GM03348 (cell line): ENCODE data around the gene ILF3.
A peak's percentile ranks its signal among the peaks of the same experiment; 100 is the strongest.
"Not testable (repeated sequence)": the region's sequence is repeated elsewhere in the genome, so short reads cannot be mapped to it uniquely, and the experiment has no call there.

Experiments
- DNase-seq: peaks from one replicate; pipeline ENCODE4 v3.0.0; 2012; ENCODE audit warnings: low spot score

The ILF3 gene

DNA sequence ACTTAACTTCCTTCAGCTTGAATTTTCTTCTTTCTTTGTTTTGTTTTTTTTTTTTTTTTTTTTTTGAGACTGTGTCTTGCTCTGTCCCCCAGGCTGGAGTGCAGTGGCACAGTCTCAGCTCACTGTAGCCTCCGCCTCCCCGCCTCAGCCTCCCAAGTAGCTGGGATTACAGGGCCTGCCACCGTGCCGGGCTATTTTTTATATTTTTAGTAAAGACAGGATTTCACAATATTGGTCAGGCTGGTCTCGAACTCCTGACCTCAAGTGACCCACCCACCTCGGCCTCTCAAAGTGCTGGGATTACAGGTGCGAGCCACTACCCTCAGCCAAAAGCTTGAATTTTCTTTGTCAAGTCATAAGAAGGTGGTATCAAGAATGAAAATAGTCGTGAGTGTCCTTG lies 21.1 kb downstream of the ILF3 start:
- DNase-seq = not testable (repeated sequence)

- DNase-seq = no peak
Measured at GRCh38 chr19:10677751-10678150, 23.6 kb downstream of the ILF3 start.

GRCh38 chr19:10678813-10679212 lies 24.7 kb downstream of the ILF3 start:
- no peak for DNase-seq

DNA sequence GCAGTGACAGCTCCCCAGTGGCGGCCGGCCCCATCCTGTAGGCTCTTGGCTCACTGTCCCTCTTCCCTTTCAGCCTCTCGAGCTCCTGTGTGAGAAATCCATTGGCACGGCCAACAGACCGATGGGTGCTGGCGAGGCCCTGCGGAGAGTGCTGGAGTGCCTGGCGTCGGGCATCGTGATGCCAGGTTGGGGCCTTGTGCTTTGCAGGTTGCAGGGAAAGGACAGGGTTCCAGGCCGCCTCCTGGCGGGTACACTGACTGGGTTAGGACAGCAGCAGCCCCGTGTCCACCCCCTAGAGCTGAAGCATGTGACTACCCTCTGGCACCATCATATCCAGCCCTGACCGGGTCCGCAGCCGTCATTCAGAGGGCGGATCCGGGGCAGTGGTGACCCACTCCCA lies 25.6 kb downstream of the ILF3 start:
- DNase-seq = no peak

- DNase-seq = no peak
Measured at GRCh38 chr19:10680545-10681135, 26.5 kb downstream of the ILF3 start.

GRCh38 chr19:10681658-10682057 lies 27.5 kb downstream of the ILF3 start:
- DNase-seq = no peak

DNA sequence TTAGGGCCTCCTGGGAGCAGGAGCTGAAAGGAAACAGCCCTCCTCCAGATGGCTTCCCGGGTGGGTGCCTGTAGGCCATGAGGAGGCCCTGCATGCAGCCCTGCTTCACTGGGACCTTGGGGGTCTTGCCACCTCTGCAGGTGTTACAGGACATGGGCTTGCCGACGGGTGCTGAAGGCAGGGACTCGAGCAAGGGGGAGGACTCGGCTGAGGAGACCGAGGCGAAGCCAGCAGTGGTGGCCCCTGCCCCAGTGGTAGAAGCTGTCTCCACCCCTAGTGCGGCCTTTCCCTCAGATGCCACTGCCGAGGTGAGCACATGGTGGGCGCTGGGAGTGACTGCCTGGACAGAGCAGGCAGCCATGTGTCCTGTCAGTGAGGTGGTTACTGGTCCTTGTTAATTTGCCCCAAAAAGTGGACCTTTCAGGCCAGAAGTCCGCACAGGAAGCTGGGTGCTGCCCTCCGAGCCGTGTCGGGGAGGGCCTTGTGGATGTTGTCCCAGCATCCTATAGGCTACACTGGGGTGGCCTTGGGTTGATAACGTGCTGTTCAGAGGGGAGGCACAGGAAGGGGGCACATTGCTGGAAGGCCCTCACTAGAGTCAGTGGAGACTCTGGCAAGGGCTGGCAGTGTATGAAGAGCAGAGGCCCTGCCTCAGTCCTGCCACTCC lies 28.4 kb downstream of the ILF3 start:
- DNase-seq = no peak

DNA sequence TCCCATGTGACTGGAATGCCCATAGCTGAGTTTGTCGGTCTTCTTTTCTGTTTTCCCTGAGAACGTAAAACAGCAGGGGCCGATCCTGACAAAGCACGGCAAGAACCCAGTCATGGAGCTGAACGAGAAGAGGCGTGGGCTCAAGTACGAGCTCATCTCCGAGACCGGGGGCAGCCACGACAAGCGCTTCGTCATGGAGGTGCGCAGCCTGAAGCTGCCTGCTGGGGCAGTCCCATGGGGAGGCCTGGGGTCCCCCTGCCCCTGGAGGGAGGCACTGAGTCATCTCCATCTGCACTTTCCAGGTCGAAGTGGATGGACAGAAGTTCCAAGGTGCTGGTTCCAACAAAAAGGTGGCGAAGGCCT lies 28.9 kb downstream of the ILF3 start:
- DNase-seq = no peak

DNA sequence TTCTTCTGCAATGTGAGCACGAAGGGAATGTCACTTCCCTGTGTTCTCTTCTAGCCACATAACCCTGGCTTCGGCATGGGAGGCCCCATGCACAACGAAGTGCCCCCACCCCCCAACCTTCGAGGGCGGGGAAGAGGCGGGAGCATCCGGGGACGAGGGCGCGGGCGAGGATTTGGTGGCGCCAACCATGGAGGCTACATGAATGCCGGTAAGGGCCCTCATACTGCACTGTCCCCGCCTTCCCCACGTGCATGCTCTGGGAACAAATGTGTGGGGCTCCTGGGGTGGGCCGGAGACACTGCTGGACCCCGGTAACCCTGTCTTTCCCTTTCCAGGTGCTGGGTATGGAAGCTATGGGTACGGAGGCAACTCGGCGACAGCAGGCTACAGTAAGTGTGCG lies 29.4 kb downstream of the ILF3 start:
- DNase-seq = no peak

GRCh38 chr19:10685210-10685609 lies 31.1 kb downstream of the ILF3 start:
- no peak for DNase-seq

DNA sequence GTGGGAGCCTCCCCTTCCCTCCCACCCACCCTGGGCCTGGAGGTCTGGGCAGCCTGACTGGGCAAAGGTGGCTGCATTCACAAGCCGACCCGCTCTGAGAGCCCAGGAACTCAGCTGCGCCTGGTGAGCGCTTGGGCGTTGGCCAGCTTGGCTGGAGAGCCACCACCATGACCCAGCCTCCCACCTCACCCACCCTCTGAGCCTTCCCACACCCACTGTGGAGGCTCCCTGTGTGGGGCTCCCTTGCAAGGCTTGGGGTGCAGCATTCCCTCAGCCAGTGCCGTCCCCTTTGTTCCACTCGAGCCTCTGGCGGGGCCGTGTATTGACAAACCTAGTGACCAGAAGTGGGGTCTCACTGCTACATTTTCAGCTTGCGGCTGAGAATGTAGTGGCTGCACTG lies 32.0 kb downstream of the ILF3 start:
- DNase-seq = no peak

- no peak for DNase-seq
Measured at GRCh38 chr19:10686661-10687517, 32.7 kb downstream of the ILF3 start.

DNA sequence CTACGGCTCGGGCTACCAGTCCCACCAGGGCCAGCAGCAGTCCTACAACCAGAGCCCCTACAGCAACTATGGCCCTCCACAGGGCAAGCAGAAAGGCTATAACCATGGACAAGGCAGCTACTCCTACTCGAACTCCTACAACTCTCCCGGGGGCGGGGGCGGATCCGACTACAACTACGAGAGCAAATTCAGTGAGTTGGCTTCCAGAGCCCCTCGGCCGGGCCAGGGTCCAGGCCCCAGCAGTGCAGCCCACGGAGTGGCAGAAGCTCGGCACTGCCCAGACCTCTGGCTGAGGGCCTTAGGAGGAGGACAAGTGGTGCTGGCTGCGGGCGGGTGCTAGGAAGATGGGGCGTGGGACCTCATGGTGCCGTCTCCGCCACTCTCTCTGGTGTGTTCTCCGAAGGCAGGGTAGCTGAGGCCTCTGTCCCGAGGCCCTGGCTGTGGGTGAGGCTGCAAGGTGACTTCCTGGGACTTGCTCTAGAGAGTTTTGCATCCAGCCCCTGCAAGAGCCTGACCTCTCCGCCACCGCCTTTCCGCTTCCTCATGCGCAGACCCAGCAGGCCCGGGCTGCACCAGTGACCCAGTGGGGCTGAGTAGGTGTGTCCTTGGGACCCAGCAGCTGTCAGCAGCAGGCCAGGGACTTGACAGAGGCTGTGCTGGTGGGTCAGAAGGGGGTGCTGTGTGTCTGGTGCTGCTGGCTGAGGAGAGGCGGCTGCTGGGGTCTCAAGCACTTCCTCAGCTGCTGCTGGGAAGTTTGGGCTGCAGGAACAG lies 33.6 kb downstream of the ILF3 start:
- DNase-seq = no peak

GRCh38 chr19:10688545-10689280 lies 34.6 kb downstream of the ILF3 start:
- DNase-seq = no peak

DNA sequence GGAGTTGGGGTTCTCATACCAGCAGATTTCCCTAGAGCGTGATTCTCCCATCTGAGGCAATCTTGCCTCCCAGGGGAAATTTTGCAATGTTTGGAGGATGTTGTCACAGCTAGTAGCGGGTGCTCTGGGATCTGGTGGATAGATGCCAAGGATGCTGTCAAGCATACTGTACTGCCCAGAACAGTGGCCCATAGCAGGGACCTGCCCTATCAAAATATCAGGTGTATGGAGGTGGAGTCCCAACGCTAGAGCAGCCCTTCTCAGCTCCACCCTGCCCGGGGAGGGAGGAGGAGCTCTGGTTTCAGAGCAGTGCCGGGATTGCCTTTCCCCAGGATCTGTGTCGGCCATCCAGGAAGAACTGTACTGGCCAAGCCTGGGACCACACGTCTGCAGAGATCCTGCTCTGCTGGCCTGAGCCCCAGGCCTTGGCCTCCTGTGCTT lies 36.2 kb downstream of the ILF3 start:
- peak; percentile 44 for DNase-seq

DNA sequence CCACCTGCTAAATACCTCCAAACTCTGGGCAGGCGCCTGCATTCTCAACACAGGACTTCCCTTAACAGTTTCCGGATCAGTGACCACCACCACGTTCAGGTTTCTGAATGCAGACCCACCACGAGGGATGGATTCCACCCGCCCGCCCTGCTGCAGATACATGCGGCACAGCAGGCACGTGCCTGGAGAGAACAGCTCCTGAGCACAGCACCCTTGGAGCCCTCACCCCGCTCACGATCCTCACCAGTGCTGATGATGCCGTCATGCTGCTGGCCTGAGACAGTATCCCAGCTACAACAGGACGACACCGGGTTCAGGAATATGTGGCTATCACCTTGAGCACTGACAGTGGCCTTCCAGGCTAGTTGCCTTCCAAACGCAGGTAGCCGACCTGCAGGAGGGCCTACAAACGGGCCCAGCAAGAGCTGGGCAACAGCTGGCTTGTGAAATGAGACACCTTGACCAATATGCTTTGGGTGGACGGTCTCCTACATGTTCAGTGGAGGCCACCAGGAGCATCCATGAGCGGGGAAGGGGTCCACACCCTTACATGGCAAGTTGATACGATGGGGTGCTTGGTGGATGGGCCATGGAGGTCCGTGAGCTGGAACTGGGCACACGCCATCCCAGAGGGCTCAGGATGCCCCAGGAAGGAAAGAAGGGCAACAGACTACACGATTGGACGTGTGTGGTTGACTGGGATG lies 37.2 kb downstream of the ILF3 start:
- no peak for DNase-seq

DNA sequence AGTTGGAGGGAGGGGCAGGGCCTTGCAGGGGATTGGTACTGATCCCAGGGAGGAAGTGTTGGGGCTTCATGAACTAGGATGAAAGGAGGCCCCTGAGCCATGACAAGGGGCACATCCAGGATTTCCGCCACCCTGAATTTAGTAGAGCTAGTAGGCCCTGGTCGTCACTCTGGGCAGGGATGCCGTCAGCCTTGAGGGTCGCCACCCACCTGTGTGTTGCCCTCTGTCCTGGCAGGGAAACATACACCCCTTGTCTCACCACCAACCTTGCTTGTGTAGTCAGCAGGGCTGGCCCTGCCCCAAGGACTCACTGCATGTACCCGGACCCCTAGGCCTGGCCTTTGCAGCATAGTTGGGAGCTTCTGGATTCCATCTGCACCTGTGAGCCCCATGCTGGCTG lies 37.7 kb downstream of the ILF3 start:
- no peak for DNase-seq

DNA sequence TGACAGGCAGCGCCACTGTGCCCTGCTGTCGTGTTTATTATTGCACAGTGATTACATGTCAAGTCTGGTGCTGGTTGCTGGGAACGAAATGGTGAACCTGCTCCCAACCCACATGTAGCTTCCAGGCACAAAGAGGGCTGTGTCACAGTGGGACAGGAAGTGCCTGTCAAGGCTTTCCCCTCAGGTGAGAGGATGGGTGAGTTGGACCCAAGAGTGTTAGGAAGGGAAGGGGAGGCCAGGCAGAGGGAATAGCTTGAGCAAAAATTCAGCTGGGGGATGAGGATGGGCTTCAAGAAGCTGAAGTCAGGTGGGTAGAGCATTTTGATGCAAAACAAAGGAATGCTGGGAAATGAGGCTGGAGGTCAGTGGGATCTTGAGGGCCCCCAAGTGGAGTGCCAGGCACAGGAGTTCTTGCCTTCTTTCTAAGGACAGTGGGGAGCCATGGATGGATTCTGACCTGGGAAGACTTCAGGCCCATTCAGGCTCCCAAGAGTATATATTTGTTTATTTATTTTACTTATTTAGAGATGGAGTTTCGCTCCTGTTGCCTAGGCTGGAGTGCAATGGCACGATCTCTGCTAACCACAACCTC lies 38.6 kb downstream of the ILF3 start:
- DNase-seq = no peak

DNA sequence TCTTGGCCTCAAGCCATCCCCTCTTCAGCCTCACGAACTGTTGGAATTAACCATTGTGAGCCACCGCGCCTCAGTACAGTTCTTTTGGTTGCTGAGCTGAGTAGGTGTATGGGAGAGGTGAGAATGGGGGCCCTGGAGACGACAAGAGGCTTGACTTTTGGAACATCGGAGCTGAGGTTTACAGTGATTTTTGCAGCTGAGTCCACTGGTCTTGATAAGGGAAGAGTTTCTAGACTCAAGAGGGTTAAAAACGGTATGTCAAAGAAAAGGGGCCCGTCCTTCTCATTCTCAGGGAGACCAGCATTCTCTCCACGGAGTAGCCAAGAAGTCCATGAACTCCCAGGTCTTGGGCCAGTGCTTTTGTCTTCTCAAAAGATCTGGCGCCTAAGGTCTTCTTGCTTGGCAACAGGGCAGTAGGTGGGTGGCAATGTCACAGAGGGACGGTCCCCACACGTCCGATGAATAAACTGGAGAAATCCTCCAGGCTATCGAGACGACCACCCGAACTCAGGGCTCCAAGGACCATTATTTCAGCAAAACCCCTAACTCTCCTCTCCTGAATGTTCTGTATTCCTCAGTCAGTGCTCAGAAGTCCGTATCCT lies 40.7 kb downstream of the ILF3 start:
- no peak for DNase-seq
